GM12891 (cell line): ENCODE measurements around the gene SSH3.

Experiments
- DNase-seq: peaks from one replicate; pipeline ENCODE4 v3.0.0; 2011; ENCODE audit warnings: low spot score; ENCODE audit not compliant: insufficient read length
- FAIRE-seq: peaks from 2 replicates; lab custom pipeline; 2011; peaks lifted over from hg19 to GRCh38; lab: Jason Lieb, UNC
- PAX5 ChIP-seq: IDR thresholded peaks from 2 replicates; pipeline ENCODE4 v1.6.1; 2011; ENCODE audit warnings: low read length, moderate library complexity, mild to moderate bottlenecking; ENCODE audit not compliant: insufficient read depth, severe bottlenecking
- POLR2A ChIP-seq: IDR thresholded peaks from 2 replicates; pipeline ENCODE4 v1.6.1; 2011; ENCODE audit warnings: low read depth, low read length, control low read depth
- POLR2AphosphoS5 ChIP-seq: IDR thresholded peaks from 2 replicates; pipeline ENCODE4 v1.6.1; 2011; ENCODE audit warnings: low read depth, low read length, control low read depth
- POU2F2 ChIP-seq: IDR thresholded peaks from 2 replicates; pipeline ENCODE4 v1.6.1; 2011; ENCODE audit warnings: low read depth, mild to moderate bottlenecking, control low read depth, low read length, moderate library complexity
- SPI1 ChIP-seq: IDR thresholded peaks from 2 replicates; pipeline ENCODE4 v1.6.1; 2011; ENCODE audit warnings: low read depth, low read length, control low read depth
- TAF1 ChIP-seq: IDR thresholded peaks from 2 replicates; pipeline ENCODE4 v1.6.1; 2011; ENCODE audit warnings: low read depth, low read length, control low read depth

The SSH3 gene

DNA sequence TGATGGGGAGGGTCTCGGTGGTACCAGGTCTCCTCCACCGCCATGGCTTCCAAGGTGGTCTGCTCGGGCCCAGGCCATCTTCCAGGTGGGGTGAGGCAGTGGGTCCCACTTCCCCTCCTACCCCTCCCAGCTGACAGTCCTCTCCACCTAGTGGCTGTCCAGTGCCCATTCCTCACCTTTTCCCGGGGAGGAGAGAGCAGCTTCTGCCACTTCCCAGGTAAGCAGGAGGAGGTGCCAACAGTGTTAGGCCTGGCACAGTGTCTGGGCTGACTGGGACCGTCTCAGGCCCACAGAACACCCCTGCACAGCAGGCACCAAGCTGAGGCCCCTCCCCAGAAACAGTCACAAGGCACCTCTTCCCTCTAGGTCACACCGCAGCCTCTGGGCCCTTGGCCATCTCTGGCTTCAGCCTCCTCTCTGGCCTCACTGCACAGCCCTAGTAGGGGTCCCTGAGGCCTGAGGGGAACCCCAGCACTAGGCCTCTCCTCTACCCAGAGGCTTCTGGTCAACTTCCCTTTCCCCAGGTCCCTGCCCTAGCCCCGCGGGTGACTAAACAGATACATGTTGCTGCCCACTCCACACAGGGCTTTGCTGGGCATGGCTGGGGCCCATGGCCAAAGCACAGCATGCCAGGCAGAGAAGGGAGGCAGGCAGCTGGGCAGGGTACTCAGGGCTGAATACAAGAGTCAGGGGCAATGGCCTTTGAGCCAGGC, 16.6 kb upstream of the SSH3 start:
- DNase-seq (no peak), FAIRE-seq (no peak)
- TF ChIP-seq PAX5 (no peak), POLR2A (no peak), SPI1 (peak; percentile 4; the same call in 1 of the 2 replicates), POLR2AphosphoS5 (no peak), TAF1 (no peak), POU2F2 (peak; percentile 52; the same call in 1 of the 2 replicates)

DNA sequence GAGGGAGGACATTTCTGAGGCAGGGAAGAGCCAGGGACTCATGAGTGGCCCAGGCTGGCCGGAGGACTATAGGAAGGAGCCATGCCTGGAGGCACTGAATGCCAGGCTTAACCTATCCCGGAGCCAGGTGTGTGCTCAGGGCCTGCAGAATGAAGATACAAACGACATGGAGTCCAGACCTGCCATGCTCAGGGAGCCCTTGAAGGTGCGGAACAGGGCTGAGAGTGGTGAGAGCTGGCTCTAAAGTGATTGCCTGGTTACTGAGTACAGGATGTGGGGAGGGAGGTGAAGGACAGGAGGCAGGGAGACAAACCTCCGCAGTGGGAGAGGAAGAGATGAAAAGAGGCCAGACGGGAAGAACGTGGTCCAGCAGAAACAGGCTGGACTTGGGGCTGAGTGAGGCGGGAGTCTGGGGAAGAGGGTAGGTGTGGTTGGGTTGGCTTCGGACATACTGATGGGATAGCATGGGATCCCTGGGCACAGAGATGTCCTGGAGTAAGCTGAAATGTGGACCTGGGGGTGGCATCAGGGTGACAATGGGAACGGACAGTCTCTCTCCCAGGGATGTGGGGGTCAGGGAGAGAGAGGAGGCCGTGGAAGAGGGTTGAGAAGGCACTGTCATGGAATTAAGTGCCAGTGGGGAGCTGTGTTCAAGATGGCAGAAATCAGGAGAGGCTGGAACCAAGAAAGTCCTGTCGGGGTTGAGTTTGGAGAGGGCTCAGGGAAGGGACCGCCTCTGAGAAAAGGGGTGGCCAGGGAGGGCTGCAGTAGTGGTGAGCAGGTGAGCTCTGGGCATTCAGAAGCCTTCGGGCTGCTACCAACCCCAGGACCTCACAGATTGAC, 15.8 kb upstream of the SSH3 start:
- TF ChIP-seq POLR2A, result no peak
- TF ChIP-seq POLR2AphosphoS5, result no peak
- TF ChIP-seq PAX5, result no peak
- no peak for TF ChIP-seq TAF1
- TF ChIP-seq POU2F2, result no peak
- TF ChIP-seq SPI1, result no peak
- FAIRE-seq (peak; percentile 60), DNase-seq (no peak)

DNA sequence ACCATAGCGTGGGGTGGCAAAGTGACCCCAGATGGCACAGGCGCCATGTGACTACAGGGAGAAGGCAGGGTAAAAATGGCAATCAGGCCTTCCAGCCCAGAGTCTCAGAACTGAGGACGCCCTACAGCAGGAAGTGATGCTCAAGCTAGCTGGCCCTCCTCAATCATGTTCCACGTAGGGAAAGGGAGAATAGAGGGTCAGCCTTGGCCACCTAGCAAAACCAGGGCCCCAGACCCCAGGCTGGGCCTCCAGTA, 15.2 kb upstream of the SSH3 start:
- DNase-seq (no peak), FAIRE-seq (no peak)
- TF ChIP-seq POU2F2, result no peak
- no peak for TF ChIP-seq SPI1
- TF ChIP-seq TAF1, result no peak
- no peak for TF ChIP-seq POLR2AphosphoS5
- no peak for TF ChIP-seq POLR2A
- no peak for TF ChIP-seq PAX5

DNA sequence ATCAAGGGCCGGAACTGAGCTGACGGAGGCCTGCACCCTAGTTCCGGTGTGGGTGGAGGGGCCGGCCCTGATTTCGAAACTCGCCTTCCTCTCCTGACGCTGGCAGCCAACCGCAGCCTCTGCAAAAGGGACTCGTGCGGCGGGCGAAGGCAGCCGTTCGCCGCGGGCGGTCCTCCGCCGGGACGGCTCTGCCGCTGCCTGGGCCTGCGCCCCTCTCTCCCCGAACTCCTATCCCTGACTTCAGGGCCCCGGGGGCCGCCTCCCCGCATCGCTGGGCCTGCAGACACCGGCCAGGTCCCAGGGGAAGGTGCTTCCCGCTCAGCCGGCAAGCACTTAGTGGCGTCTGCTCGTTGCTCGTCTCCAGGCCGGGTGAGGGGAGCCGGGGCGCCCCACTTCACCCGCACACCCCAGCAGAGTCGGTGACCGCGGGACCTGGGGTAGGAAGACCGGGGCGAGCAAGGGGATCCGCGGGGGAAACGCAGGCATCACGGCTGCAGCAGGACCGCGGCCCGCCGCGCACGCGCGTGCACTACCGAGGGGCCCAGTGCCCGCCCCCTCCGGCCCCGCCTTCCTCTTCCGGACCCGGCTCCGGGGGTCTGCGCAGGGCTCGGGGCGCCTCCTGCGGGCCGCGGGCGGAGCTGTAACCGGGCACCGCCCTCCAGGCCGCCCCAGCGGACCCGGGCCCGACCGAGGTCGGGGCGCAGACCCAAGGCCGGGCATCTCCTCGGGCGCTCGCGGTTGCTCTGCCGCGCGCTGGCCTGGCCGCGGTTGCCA, 14.7 kb upstream of the SSH3 start:
- TF ChIP-seq PAX5, result peak; percentile 85
- TF ChIP-seq POU2F2, result peak; percentile 79
- TF ChIP-seq POLR2AphosphoS5, result peak; percentile 98
- TF ChIP-seq SPI1, result peak; percentile 62
- TF ChIP-seq POLR2A, result peak; percentile 97
- TF ChIP-seq TAF1, result peak; percentile 90
- DNase-seq (peak; percentile 94), FAIRE-seq (peak; percentile 98)

DNA sequence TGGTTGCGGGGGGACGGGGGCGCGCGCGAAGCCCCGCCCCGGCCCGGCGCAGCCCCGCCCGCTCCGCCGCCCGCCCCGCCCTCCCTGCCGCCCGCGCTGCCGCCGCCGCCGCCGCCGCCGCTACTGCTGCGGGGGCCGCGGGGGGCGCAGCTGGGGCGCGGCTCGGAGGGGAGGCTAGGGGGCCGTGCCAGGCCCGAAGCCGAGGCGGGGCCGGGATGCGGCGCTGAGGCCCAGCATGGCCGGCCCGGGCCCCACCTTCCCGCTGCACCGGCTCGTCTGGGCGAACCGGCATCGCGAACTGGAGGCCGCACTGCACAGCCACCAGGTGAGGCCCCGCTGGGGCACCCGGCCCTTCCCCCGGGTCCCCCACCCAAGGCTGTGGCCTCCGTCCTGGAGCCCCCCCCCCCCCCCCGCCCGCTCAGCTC, 14.1 kb upstream of the SSH3 start, which contains the start of gene ANKRD13D:
TSS of gene ANKRD13D (plus strand) at position 78 of the 425 bp plus-strand sequence. CDS start at position 236, 158 bp downstream.
- no peak for TF ChIP-seq POU2F2
- TF ChIP-seq POLR2AphosphoS5, result no peak
- TF ChIP-seq TAF1, result no peak
- no peak for TF ChIP-seq PAX5
- no peak for TF ChIP-seq SPI1
- no peak for TF ChIP-seq POLR2A
- peak; percentile 35 for FAIRE-seq
- DNase-seq, result no peak

DNA sequence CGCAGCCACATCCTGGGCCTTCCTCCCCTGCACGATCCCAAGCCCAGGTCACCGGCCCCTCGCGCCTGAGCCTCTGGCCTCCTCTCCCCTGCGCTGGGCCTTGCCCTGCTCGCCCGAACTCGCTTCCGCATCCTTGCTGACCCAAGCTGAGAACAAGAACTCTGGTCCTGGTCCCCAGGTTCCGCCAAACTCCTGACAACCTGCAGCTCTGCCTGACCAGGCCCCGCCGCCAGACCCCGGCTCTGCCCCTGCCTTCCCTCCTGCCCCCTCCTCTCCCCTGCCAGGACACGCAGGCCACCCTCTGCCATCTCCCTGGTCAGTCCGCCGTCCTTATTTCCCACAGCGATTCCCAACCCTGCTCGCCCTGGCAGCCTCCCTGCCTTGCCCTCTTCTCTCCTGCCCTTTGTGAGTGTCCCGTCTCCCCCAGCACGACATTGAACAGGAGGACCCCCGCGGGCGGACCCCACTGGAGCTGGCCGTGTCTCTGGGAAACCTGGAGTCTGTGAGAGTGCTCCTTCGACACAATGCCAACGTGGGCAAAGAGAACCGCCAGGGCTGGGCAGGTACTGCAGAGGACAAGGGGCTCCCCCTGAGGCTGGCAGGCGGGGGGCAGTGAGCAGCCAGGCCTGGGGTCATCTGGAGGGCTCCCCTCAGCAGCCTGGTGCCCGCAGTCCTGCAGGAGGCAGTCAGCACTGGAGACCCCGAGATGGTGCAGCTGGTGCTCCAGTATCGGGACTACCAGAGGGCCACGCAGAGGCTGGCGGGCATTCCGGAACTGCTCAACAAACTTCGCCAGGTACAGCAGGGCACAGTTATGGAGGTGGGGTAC, 13.5 kb upstream of the SSH3 start:
- DNase-seq (no peak), FAIRE-seq (peak; percentile 55)
- TF ChIP-seq SPI1 (no peak), POLR2AphosphoS5 (0 out of 2 replicates have a peak, but pooled peaks have one; percentile 26), TAF1 (no peak), POU2F2 (no peak), PAX5 (no peak)

DNA sequence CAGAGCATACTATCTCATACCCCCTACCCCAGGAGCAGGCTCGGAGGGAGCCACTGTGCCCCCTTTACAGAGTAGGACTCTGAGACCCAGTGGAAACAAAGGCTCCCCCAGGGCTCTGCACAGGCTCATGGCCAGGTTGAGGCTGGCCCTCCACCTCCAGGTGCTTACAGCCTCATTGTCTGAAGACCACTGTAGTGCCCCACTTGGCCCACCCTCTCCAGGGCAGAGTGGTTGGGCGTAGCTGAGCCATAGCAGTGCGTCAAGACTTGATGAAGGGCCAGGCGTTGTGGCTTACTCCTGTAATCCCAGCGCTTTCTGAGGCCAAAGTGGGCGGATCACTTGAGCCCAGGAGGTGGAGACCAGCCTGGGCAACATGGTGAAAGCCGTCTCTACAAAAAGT, 12.5 kb upstream of the SSH3 start:
- no peak for DNase-seq
- no peak for FAIRE-seq
- no peak for TF ChIP-seq POLR2A
- TF ChIP-seq POLR2AphosphoS5, result no peak

DNA sequence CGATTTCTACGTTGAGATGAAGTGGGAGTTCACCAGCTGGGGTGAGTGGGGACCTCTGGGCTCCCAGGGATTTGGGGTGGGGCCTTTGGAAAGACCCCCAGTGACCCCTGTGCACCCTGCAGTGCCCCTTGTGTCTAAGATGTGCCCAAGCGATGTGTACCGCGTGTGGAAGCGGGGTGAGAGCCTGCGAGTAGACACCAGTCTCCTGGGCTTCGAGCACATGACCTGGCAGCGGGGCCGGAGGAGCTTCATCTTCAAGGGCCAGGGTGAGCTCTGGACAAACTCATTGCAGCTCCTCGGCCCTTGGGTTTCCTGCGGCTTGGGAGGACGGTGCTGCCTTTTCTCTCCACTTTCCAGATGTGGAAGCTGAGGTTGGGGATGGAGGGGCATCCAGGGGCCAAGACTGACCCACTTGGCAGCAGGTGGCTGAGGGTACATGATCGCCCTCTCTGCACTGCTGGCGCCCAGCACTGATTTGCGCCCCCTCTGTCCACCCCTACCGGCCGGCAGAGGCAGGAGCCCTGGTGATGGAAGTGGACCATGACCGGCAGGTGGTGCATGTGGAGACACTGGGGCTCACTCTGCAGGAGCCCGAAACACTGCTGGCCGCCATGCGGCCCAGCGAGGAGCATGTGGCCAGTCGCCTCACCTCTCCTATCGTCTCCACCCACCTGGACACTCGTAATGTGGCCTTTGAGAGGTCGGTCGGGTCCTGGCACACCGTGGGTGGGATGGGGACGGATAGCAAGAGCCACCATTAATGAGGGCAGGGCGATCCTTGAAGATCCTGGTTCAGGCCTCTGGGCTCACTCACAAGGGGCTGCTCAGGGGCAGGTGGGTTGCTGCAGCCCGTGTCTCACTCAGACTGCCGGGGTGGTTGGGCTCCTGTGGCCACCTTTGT, 11.6 kb upstream of the SSH3 start:
- DNase-seq (no peak), FAIRE-seq (no peak)
- no peak for TF ChIP-seq TAF1
- TF ChIP-seq POLR2A, result no peak
- TF ChIP-seq POLR2AphosphoS5, result no peak
- no peak for TF ChIP-seq SPI1
- TF ChIP-seq PAX5, result no peak
- TF ChIP-seq POU2F2, result no peak
